Subcutaneous adipose tissue (tissue), 4 donors: Measurements from ENCODE around the gene KCNA10. TPM values are rescaled to one million over a fixed set of nuclear protein-coding genes. Genes with fewer than 3 reads are reported as not detected.

ENCODE experiments used
- total RNA-seq, 4 donors: library from RNA; depleted of rRNA; stranded (reverse); fragments of >200 nt; gene quantifications; one replicate each; pipeline ENCODE4 v1.1.0, GENCODE V29; 2016
- TF ChIP-seq, protein P1 (sequence below): fragments of 450-650 bp; IDR thresholded peaks from one replicate; pipeline ENCODE4 v1.5.1; 2016; ENCODE audit warnings: low read depth, mild to moderate bottlenecking, control low read depth, antibody characterized with exemption, moderate library complexity

KCNA10 gene
- total RNA-seq, 4 donors from 2014 or later: not detected

DNA sequence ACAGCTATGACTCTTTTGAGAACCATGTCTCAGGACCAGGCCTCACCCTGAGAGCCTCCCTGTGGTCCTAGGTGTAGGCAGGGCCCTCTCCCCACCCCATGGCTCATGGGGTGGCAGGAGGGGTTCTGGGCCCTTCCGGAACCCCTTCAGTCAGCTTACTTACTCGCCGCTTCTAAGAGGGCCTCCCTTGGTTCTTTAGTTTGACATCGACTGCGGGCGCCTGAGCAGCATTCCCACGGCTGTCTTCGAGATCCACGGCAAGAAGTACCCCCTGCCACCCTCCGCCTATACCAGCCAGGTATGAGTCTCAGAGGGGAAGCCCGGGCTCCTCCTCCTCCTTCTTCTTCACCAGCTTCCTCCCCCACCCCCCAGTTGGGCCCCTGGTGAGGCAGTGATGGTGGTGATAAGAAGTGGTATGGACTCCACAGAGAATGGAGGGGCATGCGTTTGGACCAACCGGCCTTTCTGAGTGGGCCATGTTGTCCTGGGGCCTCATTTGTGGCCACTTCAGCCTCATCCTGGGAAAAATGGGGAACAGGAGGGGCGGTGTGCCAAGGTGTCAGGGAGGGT is 28.9 kb downstream of the KCNA10 start:
- TF ChIP-seq, protein P1, sequence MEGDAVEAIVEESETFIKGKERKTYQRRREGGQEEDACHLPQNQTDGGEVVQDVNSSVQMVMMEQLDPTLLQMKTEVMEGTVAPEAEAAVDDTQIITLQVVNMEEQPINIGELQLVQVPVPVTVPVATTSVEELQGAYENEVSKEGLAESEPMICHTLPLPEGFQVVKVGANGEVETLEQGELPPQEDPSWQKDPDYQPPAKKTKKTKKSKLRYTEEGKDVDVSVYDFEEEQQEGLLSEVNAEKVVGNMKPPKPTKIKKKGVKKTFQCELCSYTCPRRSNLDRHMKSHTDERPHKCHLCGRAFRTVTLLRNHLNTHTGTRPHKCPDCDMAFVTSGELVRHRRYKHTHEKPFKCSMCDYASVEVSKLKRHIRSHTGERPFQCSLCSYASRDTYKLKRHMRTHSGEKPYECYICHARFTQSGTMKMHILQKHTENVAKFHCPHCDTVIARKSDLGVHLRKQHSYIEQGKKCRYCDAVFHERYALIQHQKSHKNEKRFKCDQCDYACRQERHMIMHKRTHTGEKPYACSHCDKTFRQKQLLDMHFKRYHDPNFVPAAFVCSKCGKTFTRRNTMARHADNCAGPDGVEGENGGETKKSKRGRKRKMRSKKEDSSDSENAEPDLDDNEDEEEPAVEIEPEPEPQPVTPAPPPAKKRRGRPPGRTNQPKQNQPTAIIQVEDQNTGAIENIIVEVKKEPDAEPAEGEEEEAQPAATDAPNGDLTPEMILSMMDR: no peak

DNA sequence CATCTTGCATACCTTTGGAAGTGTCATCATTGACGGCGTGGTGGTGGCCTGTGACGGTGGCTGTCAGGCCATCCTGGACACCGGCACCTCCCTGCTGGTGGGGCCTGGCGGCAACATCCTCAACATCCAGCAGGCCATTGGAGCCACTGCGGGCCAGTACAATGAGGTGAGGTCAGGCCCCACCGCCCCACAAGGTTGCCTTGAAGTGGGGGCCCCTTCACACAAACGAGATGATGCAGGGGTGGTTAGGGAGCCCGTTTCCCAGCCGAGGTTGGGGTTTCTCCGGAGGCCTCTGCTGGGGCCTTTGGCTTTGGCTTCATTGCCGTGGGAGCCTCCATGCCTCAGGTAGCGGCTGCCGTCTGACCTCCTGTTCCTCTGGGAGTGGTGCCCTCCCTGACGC is 29.6 kb downstream of the KCNA10 start:
- TF ChIP-seq, protein P1: no peak

DNA sequence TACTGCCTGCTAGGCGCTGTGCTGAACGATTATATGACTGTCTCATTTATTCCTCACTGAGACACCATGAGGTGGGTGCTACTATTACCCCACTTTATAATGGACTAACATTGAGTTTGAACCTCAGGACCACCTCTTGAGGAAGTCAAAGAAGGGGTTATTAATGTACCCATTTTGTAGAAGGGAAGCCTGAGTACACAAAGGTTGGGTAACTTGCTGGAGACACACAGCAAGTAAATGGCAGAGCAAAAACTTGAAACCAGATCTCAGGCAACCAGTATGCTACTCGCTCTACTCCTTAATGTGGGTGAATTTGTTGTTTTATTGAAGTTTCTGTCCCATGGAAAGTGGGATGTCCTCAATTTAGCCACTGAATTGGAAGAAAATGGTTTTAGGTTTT is 30.1 kb downstream of the KCNA10 start:
- TF ChIP-seq, protein P1: no peak

DNA sequence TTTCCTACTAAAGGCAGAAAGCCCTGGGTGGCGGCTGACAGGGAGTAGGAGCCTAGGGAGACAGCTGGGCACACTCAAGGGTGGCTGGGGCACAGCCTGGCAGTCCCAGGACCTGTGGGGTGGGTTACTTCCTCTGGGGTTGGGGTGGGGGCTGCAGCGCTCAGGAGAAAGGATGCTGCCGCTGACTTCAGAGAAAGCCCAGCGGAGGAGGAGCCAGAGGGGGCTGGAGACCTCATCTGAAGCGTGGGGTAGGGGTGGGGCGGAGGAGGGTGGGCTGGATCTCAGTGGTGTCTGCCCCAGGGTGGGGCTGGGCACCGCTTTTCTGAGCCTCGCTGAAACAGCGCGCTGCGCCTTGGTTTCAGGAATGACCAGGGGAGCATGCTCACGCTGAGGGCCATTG is 30.8 kb downstream of the KCNA10 start:
- TF ChIP-seq, protein P1: no peak

DNA sequence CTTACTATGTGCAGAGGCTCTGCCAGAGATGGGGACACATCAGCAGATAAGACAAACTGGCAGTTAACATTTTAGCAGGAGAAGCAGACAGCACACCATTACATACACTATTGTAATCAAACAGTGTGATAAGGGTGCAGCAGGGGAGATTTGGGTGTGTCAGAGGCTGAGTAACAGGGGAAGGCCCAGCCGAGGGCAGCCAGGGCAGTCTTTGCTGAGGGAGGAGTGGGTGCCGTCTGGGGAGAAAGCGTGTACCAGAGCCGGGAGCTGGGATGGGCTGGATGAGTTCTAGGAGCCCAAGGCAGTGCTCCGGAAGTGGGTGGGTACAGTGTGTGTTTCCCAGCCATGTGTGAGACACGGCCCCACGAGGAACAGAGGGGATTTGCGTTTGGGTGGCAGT is 31.2 kb downstream of the KCNA10 start:
- TF ChIP-seq, protein P1: no peak

DNA sequence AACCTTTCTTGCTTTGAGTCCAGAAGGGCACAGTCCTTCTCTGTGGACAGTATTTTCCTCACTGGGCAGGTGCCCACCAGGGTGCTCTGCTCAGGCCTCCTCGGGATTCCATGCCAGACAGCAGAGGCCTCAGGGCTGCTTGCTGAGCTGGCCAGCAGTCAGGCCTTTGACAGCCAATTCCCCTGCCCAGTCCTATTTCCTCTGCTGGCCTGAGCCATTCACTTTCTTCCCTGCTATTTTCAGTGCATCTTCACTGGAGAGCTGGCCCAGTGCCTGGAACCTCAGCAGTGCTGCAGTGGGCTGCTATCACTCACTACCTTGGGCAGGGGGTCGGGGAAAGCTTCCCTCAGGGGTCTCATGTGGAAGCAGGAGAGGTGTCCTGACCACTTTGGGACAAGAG is 33.2 kb downstream of the KCNA10 start:
- TF ChIP-seq, protein P1: no peak

DNA sequence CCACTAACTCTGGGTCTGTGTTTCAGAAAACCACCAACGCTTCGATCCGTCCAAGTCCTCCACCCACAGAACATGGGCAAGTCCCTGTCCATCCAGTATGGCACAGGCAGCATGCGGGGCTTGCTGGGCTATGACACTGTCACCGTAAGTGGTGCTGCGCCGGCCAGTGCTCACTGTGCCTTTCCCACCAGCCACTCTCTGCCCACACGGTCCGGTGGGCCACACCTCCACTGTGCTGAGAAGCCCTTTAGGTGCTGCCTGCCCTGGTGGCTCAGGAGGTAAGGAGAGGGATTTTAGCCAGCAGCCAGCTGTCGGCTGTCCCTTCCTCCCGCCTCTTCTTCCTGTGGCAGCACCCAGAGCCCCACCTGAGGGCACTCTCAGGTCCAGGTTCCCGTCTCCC is 34.2 kb downstream of the KCNA10 start:
- TF ChIP-seq, protein P1: no peak
